NT2/D1 (cell line): ENCODE data around the gene EFHD1.
A peak's percentile ranks its signal among the peaks of the same experiment; 100 is the strongest.

Experiments used
- DNase-seq: peaks from one replicate; pipeline ENCODE4 v3.0.0-alpha.2; 2011; ENCODE audit warnings: low read depth, low spot score
- H3K27me3 ChIP-seq: 2 replicates; pipeline ENCODE4 v1.6.0; 2011; ENCODE audit warnings: mild to moderate bottlenecking; ENCODE audit not compliant: insufficient read length, insufficient read depth
- H3K36me3 ChIP-seq: 2 replicates; pipeline ENCODE4 v1.6.1; 2011; ENCODE audit warnings: mild to moderate bottlenecking, low read length, mixed read lengths; ENCODE audit not compliant: insufficient read depth, insufficient read length
- H3K4me1 ChIP-seq: 2 replicates; pipeline ENCODE4 v1.5.1; 2011; ENCODE audit not compliant: insufficient read depth, insufficient read length
- H3K4me3 ChIP-seq: 2 replicates; pipeline ENCODE4 v1.5.1; 2011; ENCODE audit warnings: low read depth; ENCODE audit not compliant: insufficient read length
- H3K9ac ChIP-seq: 2 replicates; pipeline ENCODE4 v1.6.0; 2011; ENCODE audit warnings: low read depth; ENCODE audit not compliant: insufficient read length
- H3K9me3 ChIP-seq: 2 replicates; pipeline ENCODE4 v1.5.1; 2011; ENCODE audit warnings: mild to moderate bottlenecking, low read length; ENCODE audit not compliant: insufficient read depth
- SUZ12 ChIP-seq: IDR thresholded peaks from 2 replicates; pipeline ENCODE4 v1.6.1; 2011; ENCODE audit not compliant: insufficient read length, insufficient read depth; ENCODE audit errors: extremely low read depth
- YY1 ChIP-seq: IDR thresholded peaks from 2 replicates; pipeline ENCODE4 v1.6.1; 2011; ENCODE audit not compliant: insufficient read length, insufficient read depth
- ZNF274 ChIP-seq: IDR thresholded peaks from 2 replicates; pipeline ENCODE4 v1.6.1; 2011; ENCODE audit warnings: mild to moderate bottlenecking, low read depth, low read length

The EFHD1 gene

DNA sequence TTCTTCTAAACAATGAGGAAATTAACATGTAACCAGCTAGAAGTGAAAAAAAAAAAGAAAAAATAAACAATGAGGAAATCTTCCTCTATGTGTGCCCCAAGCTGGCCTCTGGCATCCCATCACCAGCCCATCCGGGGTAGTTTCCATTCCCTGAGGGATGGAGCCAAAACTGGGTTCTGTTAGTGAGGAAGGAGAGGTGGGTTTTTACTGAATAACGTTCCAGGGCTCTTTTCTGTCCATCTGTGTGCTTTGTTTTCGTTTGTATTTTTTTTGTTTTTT, 9.7 kb downstream of the EFHD1 start:
- H3K9ac ChIP-seq = no peak overlapping the region
- H3K27me3 ChIP-seq = no peaks in the 10 kb centered on the region
- no peak overlapping the region for H3K4me3 ChIP-seq
- peaks cover 36% of the 10 kb centered on the region for H3K36me3 ChIP-seq
- H3K4me1 ChIP-seq = peaks cover 14% of the 10 kb centered on the region
- no peaks in the 10 kb centered on the region for H3K9me3 ChIP-seq
- no peak for DNase-seq
- no peak for TF ChIP-seq YY1
- TF ChIP-seq ZNF274 = no peak
- TF ChIP-seq SUZ12 = no peak

DNA sequence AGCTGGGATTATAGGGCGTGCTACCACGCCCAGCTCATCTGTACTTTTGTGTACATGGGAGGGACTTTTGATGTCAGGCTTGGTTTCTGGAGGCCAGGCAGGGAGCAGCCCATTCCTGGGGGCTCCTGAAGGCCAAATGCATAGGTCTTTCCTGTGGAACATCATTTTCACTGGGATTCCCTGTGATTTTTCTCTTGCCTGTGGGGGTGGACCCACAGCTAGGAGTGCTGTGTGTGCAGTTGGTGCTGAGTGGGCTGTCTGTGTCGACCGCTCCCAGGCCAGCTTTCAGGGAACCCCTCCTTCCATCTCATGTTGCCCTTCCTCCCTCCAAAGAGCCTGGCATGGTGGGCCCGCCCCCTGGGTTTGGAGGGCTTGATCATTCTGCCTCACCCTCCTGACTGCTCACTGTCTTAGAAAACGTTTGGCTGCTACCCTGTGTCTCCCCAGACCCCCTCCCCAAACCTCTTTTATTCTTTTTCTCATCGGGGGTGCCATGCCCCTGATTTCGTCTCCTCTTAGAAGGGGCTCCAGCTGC, 10.5 kb downstream of the EFHD1 start:
- TF ChIP-seq YY1 = no peak
- TF ChIP-seq SUZ12 = no peak
- no peak for TF ChIP-seq ZNF274
- Histone ChIP-seq H3K4me1 (peaks cover 14% of the 10 kb centered on the region), H3K27me3 (no peaks in the 10 kb centered on the region), H3K36me3 (peaks cover 36% of the 10 kb centered on the region), H3K9me3 (no peaks in the 10 kb centered on the region), H3K4me3 (no peak overlapping the region), H3K9ac (no peak overlapping the region)
- no peak for DNase-seq

DNA sequence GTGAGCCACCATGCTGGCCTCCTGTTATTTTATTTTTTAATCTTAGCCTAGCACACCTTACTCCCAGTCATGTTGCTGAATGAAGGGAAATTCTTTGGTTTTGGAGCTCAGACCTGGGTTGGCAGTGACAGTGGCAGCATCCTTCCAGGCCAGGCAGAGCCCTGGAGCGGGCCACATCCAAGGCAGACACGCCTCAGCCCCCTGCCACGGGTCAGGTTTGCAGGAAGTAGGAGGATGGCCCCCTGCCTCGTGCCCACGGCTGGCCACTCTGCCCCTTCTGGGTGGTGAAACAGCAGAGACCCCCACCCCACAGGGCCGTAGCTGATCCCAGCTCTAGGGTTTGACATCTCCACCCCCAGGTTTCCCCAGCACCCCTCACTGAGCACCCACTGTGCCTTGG, 11.7 kb downstream of the EFHD1 start:
- Histone ChIP-seq H3K36me3 (peaks cover 28% of the 10 kb centered on the region), H3K9me3 (no peaks in the 10 kb centered on the region), H3K9ac (no peak overlapping the region), H3K4me1 (peaks cover 22% of the 10 kb centered on the region), H3K27me3 (no peaks in the 10 kb centered on the region), H3K4me3 (no peak overlapping the region)
- TF ChIP-seq SUZ12 (no peak), YY1 (no peak), ZNF274 (no peak)
- DNase-seq = no peak

DNA sequence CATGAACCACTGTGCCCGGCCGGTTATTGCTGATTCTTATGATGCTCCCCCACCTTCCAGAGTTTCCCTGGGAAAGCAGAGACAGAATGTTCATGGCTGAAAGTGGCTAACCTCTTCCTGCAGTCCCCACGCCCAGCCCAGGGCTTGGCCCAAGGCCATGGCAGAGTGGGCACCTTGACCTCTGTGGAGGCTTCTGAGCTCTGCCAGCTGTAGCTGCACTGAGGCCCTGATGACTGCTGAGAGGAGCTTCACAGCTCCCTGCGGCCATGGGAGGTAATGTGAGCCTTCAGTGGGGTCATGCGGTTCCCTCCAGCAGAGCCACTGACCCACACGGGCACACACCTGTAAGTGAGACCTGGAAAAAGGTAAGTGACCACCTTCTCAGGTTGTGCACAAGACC, 13.3 kb downstream of the EFHD1 start:
- Histone ChIP-seq H3K9me3 (no peaks in the 10 kb centered on the region), H3K36me3 (peaks cover 18% of the 10 kb centered on the region), H3K27me3 (no peaks in the 10 kb centered on the region), H3K4me1 (peaks cover 19% of the 10 kb centered on the region), H3K4me3 (no peak overlapping the region), H3K9ac (no peak overlapping the region)
- DNase-seq = no peak
- no peak for TF ChIP-seq ZNF274
- no peak for TF ChIP-seq SUZ12
- no peak for TF ChIP-seq YY1

DNA sequence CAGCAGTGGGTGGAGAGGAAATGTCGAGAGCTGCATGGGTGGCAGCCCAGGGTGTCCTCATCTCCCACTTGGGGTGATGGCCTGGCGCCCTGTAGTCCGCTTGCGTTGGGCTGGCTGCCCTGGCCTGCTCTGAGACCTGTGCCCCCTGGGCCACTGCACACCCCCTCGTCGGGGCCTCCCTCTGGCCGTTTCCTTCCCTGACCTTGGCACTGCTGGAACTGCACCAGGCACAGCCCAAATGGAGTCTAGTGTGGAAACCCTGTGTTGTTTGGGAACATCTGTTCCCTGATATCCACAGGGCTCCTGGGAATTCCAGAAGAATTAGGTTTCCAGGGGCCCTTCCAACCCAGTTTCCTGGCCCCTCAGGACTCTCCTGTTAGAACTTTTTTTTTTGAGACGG, 13.9 kb downstream of the EFHD1 start:
- no peak for DNase-seq
- H3K9ac ChIP-seq = peak overlapping the region; percentile 37
- H3K36me3 ChIP-seq = peaks cover 17% of the 10 kb centered on the region
- no peak overlapping the region for H3K4me3 ChIP-seq
- H3K27me3 ChIP-seq = no peaks in the 10 kb centered on the region
- TF ChIP-seq YY1 = no peak
- TF ChIP-seq ZNF274 = no peak
- no peak for TF ChIP-seq SUZ12
- H3K4me1 ChIP-seq = peaks cover 22% of the 10 kb centered on the region
- H3K9me3 ChIP-seq = no peaks in the 10 kb centered on the region

DNA sequence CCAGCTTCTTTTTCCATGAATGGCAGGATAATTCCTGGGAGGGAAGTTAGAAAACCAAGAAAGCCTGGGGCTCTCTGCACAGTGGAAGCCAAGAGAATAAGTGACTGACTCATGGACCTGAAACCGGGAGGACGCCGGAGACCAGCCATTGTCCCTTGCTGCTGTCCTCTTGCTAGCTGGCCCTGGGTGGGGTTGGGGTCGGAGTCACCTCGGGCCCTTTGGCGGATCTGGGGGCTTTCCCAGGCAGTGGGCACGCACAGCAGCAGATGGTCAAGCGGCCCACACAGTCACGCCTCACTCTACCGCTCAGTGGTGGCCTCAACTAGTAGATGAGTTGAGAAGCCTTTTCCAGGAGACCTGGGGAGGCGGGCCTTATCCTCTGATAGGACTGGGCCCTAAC, 15.6 kb downstream of the EFHD1 start:
- no peaks in the 10 kb centered on the region for H3K27me3 ChIP-seq
- H3K9ac ChIP-seq = no peak overlapping the region
- no peak for DNase-seq
- TF ChIP-seq ZNF274 = no peak
- no peak for TF ChIP-seq SUZ12
- TF ChIP-seq YY1 = no peak
- H3K9me3 ChIP-seq = no peaks in the 10 kb centered on the region
- H3K4me3 ChIP-seq = no peak overlapping the region
- H3K4me1 ChIP-seq = peaks cover 25% of the 10 kb centered on the region
- H3K36me3 ChIP-seq = peaks cover 13% of the 10 kb centered on the region

DNA sequence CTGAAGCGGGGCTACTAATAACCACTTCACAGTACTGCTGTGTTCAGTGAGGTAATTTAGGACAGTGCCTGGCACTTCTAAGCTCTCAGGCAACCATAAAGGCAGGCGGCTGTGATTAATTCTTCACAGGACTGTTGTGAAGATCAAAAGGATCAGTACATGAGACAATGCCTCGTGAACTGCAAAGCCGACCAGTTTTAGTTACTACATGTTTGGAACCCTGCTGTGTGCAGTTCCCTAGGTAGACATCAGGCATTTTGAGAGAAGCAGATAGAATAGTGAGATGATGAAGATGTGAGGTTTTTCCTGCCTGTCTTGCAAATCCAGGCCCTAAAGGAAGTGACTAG, 19.1 kb downstream of the EFHD1 start:
- Histone ChIP-seq H3K9ac (no peak overlapping the region), H3K27me3 (no peaks in the 10 kb centered on the region), H3K9me3 (no peaks in the 10 kb centered on the region), H3K4me3 (no peak overlapping the region), H3K4me1 (peaks cover 30% of the 10 kb centered on the region), H3K36me3 (peaks cover 2% of the 10 kb centered on the region)
- DNase-seq = no peak
- TF ChIP-seq YY1 = no peak

DNA sequence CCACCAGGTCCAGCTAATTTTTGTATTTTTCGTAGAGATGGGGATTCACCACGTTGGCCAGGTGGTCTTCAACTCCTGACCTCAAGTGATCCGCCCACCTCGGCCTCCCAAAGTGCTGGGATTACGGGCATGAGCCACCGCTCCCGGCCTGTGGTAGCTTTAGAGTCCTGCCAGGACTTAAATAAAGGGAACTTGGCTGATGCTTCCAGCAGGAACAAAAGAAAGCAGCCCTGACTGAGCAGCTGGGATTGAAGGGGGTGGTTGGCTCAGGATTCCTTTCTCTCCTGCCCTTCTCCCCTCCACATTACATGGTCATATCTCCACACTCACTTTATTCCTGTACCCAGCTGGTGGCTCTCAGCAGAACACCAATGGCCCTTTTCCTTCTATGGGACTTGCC, 20.0 kb downstream of the EFHD1 start:
- TF ChIP-seq SUZ12 (no peak), YY1 (no peak), ZNF274 (no peak)

More for the DNA sequence above, 20.0 kb downstream of the EFHD1 start:
- Histone ChIP-seq H3K9ac (peak overlapping the region; percentile 13), H3K27me3 (no peaks in the 10 kb centered on the region), H3K36me3 (peaks cover 2% of the 10 kb centered on the region), H3K4me3 (no peak overlapping the region), H3K9me3 (no peaks in the 10 kb centered on the region), H3K4me1 (peaks cover 30% of the 10 kb centered on the region)
- no peak for DNase-seq
